HCT116 (cell line): ENCODE results near the gene ADGRB2. TPM values are rescaled to one million over a fixed set of nuclear protein-coding genes. Genes with fewer than 3 reads are reported as not detected.

Source experiments
- ATAC-seq: fragments of 200-7000 bp; cut with Tn5 transposase; 2 replicates; pipeline ENCODE4 v1.9.1; 2020; ENCODE audit warnings: mild to moderate bottlenecking, moderate library complexity
- BruUV-seq: library from RNA; stranded (reverse); fragments of 400-500 nt; replicated peaks from 2 replicates; lab custom pipeline; 2021; lab: Mats Ljungman, UMichigan
- CTCF ChIA-PET: fragments of 300-600 bp; sonication (Branson Sonifier 250); formaldehyde crosslinking; loops from one replicate; lab custom pipeline; 2021; ENCODE audit warnings: antibody characterized with exemption; lab: Charles Lee
- POLR2A ChIA-PET: fragments of 300-600, 350-600 bp; sonication (Branson Sonifier 250); formaldehyde crosslinking; loops from one replicate; lab custom pipeline; 2021; ENCODE audit warnings: antibody characterized with exemption; lab: Charles Lee
- RAD21 ChIA-PET, 2 experiments: fragments of 300-600 bp; sonication (Branson Sonifier 250); formaldehyde crosslinking; loops; one replicate each; lab custom pipeline; 2023; ENCODE audit warnings: low total read pairs in 2 of 2; ENCODE audit not compliant: uncharacterized antibody in 2 of 2, unreplicated experiment in 2 of 2, low non-redundant PET in 1 of 2; lab: Charles Lee
- DNase-seq: peaks from one replicate; pipeline ENCODE4 v3.0.0-alpha.2; 2010; ENCODE audit warnings: low read depth, low spot score
- H2AFZ ChIP-seq: fragments of 200-600 bp; shearing (Covaris generic), sonication (generic); 2 replicates; pipeline ENCODE4 v1.6.1; 2017; ENCODE audit warnings: low read depth, mixed run types, mixed read lengths, antibody characterized with exemption, low read length; ENCODE audit not compliant: poor library complexity, severe bottlenecking
- H3K27ac ChIP-seq: 2 replicates; pipeline ENCODE4 v1.5.1; 2012; ENCODE audit warnings: low read depth, low read length
- H3K27me3 ChIP-seq: fragments of 200-600 bp; sonication (generic); 2 replicates; pipeline ENCODE4 v1.6.1; 2016; ENCODE audit warnings: mixed run types, low read length, mixed read lengths; ENCODE audit not compliant: insufficient read depth
- H3K36me3 ChIP-seq, 2 experiments: fragments of 200-500 bp in 1 of 2; fragments of 200-600 bp in 1 of 2; sonication (Bioruptor generic) in 1 of 2; sonication (generic) in 1 of 2; 2 replicates each; pipeline versions ENCODE4 v1.5.1 to v1.6.1; 2014 to 2016; ENCODE audit warnings: low read length in 2 of 2, inconsistent platforms in 1 of 2, mixed read lengths in 1 of 2, mixed run types in 1 of 2; ENCODE audit not compliant: insufficient read depth in 2 of 2, control insufficient read depth in 1 of 2
- H3K4me1 ChIP-seq, 2 experiments: fragments of 200-600 bp in 1 of 2; sonication (generic) in 1 of 2; 2 replicates each; pipeline versions ENCODE4 v1.5.1 to v1.6.1; 2012 to 2017; ENCODE audit warnings: low read length in 2 of 2, inconsistent platforms in 1 of 2, mild to moderate bottlenecking in 1 of 2, mixed read lengths in 1 of 2, mixed run types in 1 of 2, moderate library complexity in 1 of 2; ENCODE audit not compliant: insufficient read depth in 2 of 2, control insufficient read depth in 1 of 2
- H3K4me2 ChIP-seq: fragments of 200-600 bp; sonication (generic); 2 replicates; pipeline ENCODE4 v1.6.1; 2017; ENCODE audit warnings: mixed run types, low read length, mixed read lengths
- H3K4me3 ChIP-seq, 2 experiments: fragments of 200-600 bp in 1 of 2; sonication (generic) in 1 of 2; replicated peaks in 1 of 2; 2 replicates each; pipeline ENCODE4 v1.5.1; 2011 to 2016; ENCODE audit warnings: low read length in 2 of 2, control low read depth in 1 of 2, low read depth in 1 of 2, mild to moderate bottlenecking in 1 of 2, mixed read lengths in 1 of 2, mixed run types in 1 of 2
- H3K79me2 ChIP-seq: fragments of 200-600 bp; sonication (generic); 2 replicates; pipeline ENCODE4 v1.6.1; 2017; ENCODE audit warnings: mild to moderate bottlenecking, mixed run types, low read length, moderate library complexity, mixed read lengths; ENCODE audit not compliant: insufficient read depth
- H3K9ac ChIP-seq: fragments of 200-600 bp; sonication (generic); 2 replicates; pipeline ENCODE4 v1.6.1; 2016; ENCODE audit warnings: low read length, mixed read lengths
- H3K9me2 ChIP-seq: fragments of 200-600 bp; sonication (generic), shearing (Covaris generic); 2 replicates; pipeline ENCODE4 v1.6.1; 2017; ENCODE audit warnings: mixed run types, mild to moderate bottlenecking, moderate library complexity; ENCODE audit not compliant: insufficient read depth
- H3K9me3 ChIP-seq, 2 experiments: fragments of 200-500 bp in 1 of 2; fragments of 200-600 bp in 1 of 2; sonication (Bioruptor generic) in 1 of 2; sonication (generic) in 1 of 2; 2 replicates each; pipeline ENCODE4 v1.6.1; 2014 to 2017; ENCODE audit warnings: low read length in 2 of 2, mixed read lengths in 2 of 2, inconsistent platforms in 1 of 2, low read depth in 1 of 2, mild to moderate bottlenecking in 1 of 2, mixed run types in 1 of 2, moderate library complexity in 1 of 2; ENCODE audit not compliant: control insufficient read depth in 1 of 2, insufficient read depth in 1 of 2
- H4K20me1 ChIP-seq: fragments of 200-600 bp; sonication (generic), shearing (Covaris generic); 2 replicates; pipeline ENCODE4 v1.6.1; 2017; ENCODE audit warnings: mixed run types, mild to moderate bottlenecking, moderate library complexity; ENCODE audit not compliant: insufficient read depth
- EZH2 ChIP-seq: fragments of 200-600 bp; sonication (generic); IDR thresholded peaks from 2 replicates; pipeline ENCODE4 v1.6.1; 2017; ENCODE audit warnings: antibody characterized with exemption, mixed run types
- EZH2phosphoT487 ChIP-seq: fragments of 200-600 bp; IDR thresholded peaks from 2 replicates; pipeline ENCODE4 v1.6.1; 2018; ENCODE audit warnings: antibody characterized with exemption, borderline replicate concordance
- FOSL1 ChIP-seq: IDR thresholded peaks from 2 replicates; pipeline ENCODE4 v1.6.1; 2012; ENCODE audit warnings: low read depth
- JUND ChIP-seq: IDR thresholded peaks from 2 replicates; pipeline ENCODE4 v1.6.1; 2012
- POLR2A ChIP-seq: IDR thresholded peaks from 2 replicates; pipeline ENCODE4 v1.7.0; 2011; ENCODE audit warnings: borderline replicate concordance; ENCODE audit not compliant: insufficient read depth, insufficient read length; ENCODE audit errors: extremely low read depth
- POLR2AphosphoS5 ChIP-seq: IDR thresholded peaks from 2 replicates; pipeline ENCODE4 v1.6.1; 2011; ENCODE audit warnings: mild to moderate bottlenecking, low read depth, low read length, moderate library complexity
- SIN3A ChIP-seq: IDR thresholded peaks from 2 replicates; pipeline ENCODE4 v1.6.1; 2012; ENCODE audit warnings: low read depth
- SP1 ChIP-seq: IDR thresholded peaks from 2 replicates; pipeline ENCODE4 v1.6.1; 2012; ENCODE audit warnings: low read depth
- TCF7L2 ChIP-seq: IDR thresholded peaks from 2 replicates; pipeline ENCODE4 v1.7.0; 2011; ENCODE audit warnings: borderline replicate concordance, inconsistent platforms; ENCODE audit not compliant: insufficient read depth, insufficient read length; ENCODE audit errors: extremely low read depth
- ZFX ChIP-seq: fragments of 450-650 bp; IDR thresholded peaks from 2 replicates; pipeline ENCODE4 v1.6.1; 2017
- ZNF274 ChIP-seq: fragments of 200-500 bp; sonication (Bioruptor generic); IDR thresholded peaks from 2 replicates; pipeline ENCODE4 v1.6.1; 2014; ENCODE audit warnings: mild to moderate bottlenecking, low read depth, low read length, inconsistent platforms
- intact Hi-C: fragments of 100-400 bp; cut with micrococcal nuclease; formaldehyde crosslinking; loops from 2 replicates; pipeline ENCODE4 v1.10.0; 2022
- total RNA-seq: library from RNA; stranded (reverse); gene quantifications from one replicate; pipeline ENCODE4 v1.2.1, GENCODE V29; 2021; ENCODE audit not compliant: unreplicated experiment
- TF ChIP-seq, protein P1 (sequence below): IDR thresholded peaks from 2 replicates; pipeline ENCODE4 v1.6.1; 2012
- TF ChIP-seq, protein P2 (sequence below): IDR thresholded peaks from 2 replicates; pipeline ENCODE4 v1.6.1; 2012
- TF ChIP-seq, protein P3 (sequence below), 3 experiments: fragments of 200-600 bp in 1 of 3; sonication (generic) in 1 of 3; IDR thresholded peaks in 2 of 3; conservative IDR thresholded peaks in 1 of 3; 2 replicates each; pipeline ENCODE4 v1.5.1; 2012 to 2017; ENCODE audit warnings: low read depth in 2 of 3, low read length in 2 of 3, antibody characterized with exemption in 1 of 3, borderline replicate concordance in 1 of 3, control low read depth in 1 of 3, mild to moderate bottlenecking in 1 of 3, mixed read lengths in 1 of 3, mixed run types in 1 of 3, moderate library complexity in 1 of 3; ENCODE audit not compliant: insufficient read depth in 1 of 3

ADGRB2 gene
- total RNA-seq, 1 experiment from 2014 or later: 10.1 TPM

DNA sequence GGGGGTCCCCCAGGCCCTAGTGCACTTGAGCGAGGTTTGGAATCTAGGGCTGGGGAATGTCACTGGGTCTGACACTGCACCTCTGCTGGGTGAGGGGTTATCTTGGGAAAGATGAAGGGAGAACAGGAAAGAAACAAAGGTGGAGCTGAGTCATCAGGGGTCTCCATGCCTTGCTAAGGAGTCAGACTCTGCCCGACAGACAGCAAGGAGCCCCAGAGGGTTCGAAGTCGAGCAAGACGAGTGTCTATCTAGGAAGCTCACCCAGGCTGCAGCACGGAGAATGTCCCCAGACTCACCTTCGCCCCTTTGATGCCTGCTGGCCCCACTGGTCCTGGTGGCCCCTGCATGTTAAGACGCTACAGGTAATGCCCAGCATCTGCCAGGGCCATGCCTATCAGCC, 78.3 kb downstream of the ADGRB2 start:
- CTCF ChIA-PET: no interaction called here
- Histone ChIP-seq H3K27ac (no peak overlapping the region), H3K4me3 (no peak overlapping the region)

More for the DNA sequence above, 78.3 kb downstream of the ADGRB2 start:
- Histone ChIP-seq H3K79me2 (no peaks in the 10 kb centered on the region), H3K36me3 (no peaks in the 10 kb centered on the region), H3K4me1 (peaks cover 12 to 30% of the 10 kb centered on the region in 2 experiments), H2AFZ (no peak overlapping the region), H4K20me1 (no peaks in the 10 kb centered on the region), H3K9me2 (no peaks in the 10 kb centered on the region), H3K9ac (no peak overlapping the region), H3K4me2 (no peak overlapping the region), H3K27me3 (no peaks in the 10 kb centered on the region), H3K9me3 (no peaks in the 10 kb centered on the region)
- RAD21 ChIA-PET: no interaction called here
- POLR2A ChIA-PET: no interaction called here
- BruUV-seq: no TSS peak
- ATAC-seq: no peak
- intact Hi-C loops: no loop called here
- no peak for DNase-seq
- TF ChIP-seq EZH2phosphoT487 (no peak), SIN3A (no peak), TCF7L2 (no peak), ZFX (no peak), SP1 (no peak), POLR2A (no peak), EZH2 (no peak), POLR2AphosphoS5 (no peak), JUND (no peak), FOSL1 (no peak), ZNF274 (no peak)
- TF ChIP-seq, protein P1, sequence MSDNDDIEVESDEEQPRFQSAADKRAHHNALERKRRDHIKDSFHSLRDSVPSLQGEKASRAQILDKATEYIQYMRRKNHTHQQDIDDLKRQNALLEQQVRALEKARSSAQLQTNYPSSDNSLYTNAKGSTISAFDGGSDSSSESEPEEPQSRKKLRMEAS: no peak
- TF ChIP-seq, protein P2, sequence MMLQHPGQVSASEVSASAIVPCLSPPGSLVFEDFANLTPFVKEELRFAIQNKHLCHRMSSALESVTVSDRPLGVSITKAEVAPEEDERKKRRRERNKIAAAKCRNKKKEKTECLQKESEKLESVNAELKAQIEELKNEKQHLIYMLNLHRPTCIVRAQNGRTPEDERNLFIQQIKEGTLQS: no peak
- TF ChIP-seq, protein P3, sequence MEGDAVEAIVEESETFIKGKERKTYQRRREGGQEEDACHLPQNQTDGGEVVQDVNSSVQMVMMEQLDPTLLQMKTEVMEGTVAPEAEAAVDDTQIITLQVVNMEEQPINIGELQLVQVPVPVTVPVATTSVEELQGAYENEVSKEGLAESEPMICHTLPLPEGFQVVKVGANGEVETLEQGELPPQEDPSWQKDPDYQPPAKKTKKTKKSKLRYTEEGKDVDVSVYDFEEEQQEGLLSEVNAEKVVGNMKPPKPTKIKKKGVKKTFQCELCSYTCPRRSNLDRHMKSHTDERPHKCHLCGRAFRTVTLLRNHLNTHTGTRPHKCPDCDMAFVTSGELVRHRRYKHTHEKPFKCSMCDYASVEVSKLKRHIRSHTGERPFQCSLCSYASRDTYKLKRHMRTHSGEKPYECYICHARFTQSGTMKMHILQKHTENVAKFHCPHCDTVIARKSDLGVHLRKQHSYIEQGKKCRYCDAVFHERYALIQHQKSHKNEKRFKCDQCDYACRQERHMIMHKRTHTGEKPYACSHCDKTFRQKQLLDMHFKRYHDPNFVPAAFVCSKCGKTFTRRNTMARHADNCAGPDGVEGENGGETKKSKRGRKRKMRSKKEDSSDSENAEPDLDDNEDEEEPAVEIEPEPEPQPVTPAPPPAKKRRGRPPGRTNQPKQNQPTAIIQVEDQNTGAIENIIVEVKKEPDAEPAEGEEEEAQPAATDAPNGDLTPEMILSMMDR (IDR thresholded peaks at IDR 0.05 in 2 of 3, conservative IDR thresholded peaks at IDR 0.05 in 1 of 3; ENCODE audit: borderline replicate concordance in 1 of 3, insufficient read depth in 1 of 3, low read depth in 2 of 3, low read length in 2 of 3): no peak
